ENCODE data around the gene CHP2.

The CHP2 gene

DNA sequence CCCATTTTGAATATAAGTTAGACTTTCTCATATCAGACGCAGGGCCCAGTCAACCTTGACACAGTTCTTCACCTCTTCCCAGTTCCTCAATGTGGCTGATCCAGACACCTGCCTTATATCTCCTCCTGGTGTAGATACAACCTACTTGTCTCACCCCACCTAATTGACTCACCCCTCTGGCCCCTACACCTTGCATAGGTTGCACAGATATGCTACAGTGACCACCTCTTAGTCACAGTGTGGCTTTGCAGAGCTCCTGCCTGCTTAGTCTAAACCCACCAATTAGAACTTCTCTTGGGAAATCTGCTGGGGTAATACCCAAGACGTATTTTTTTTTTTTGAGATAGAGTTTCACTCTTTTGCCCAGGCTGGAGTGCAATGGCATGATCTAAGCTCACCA, 16.8 kb downstream of the CHP2 start:
- H3K4me3 Mint-ChIP-seq, result no peak overlapping the region
- H3K27me3 Mint-ChIP-seq (ENCODE audit: low read depth, poor library complexity), result peaks cover 14% of the 10 kb centered on the region
- DNase-seq, result no peak
- H3K36me3 Mint-ChIP-seq (ENCODE audit: low read depth), result no peaks in the 10 kb centered on the region
- no peak overlapping the region for H3K27ac Mint-ChIP-seq
- H3K9me3 Mint-ChIP-seq, result no peaks in the 10 kb centered on the region
- TF ChIP-seq, protein P1, sequence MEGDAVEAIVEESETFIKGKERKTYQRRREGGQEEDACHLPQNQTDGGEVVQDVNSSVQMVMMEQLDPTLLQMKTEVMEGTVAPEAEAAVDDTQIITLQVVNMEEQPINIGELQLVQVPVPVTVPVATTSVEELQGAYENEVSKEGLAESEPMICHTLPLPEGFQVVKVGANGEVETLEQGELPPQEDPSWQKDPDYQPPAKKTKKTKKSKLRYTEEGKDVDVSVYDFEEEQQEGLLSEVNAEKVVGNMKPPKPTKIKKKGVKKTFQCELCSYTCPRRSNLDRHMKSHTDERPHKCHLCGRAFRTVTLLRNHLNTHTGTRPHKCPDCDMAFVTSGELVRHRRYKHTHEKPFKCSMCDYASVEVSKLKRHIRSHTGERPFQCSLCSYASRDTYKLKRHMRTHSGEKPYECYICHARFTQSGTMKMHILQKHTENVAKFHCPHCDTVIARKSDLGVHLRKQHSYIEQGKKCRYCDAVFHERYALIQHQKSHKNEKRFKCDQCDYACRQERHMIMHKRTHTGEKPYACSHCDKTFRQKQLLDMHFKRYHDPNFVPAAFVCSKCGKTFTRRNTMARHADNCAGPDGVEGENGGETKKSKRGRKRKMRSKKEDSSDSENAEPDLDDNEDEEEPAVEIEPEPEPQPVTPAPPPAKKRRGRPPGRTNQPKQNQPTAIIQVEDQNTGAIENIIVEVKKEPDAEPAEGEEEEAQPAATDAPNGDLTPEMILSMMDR (IDR thresholded peaks at IDR 0.05), result no peak
- H3K4me1 Mint-ChIP-seq, result no peaks in the 10 kb centered on the region

DNA sequence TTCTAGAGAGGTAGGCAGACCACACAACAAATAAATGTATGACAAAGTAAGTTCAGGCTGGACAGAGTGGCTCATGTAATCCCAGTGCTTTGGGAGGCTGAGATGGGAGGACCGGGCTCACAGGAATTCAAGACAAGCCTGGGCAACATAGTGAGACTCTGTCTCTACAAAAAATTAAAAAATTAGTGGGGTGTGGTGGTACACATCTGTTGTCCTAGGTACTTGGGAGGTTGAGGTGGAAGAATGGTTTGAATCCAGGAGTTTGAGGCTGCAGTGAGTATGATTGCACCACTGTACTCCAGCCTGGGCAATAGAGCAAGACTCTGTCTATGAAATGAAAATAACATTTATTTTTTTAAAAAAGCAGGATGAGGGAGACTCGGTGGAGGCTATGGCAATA, 18.5 kb downstream of the CHP2 start:
- Mint-ChIP-seq H3K4me1 (no peaks in the 10 kb centered on the region), H3K4me3 (no peak overlapping the region), H3K9me3 (peaks cover 4% of the 10 kb centered on the region), H3K27me3 (ENCODE audit: low read depth, poor library complexity) (peaks cover 11% of the 10 kb centered on the region), H3K27ac (no peak overlapping the region), H3K36me3 (ENCODE audit: low read depth) (no peaks in the 10 kb centered on the region)
- TF ChIP-seq, protein P1 (IDR thresholded peaks at IDR 0.05), result no peak
- DNase-seq, result no peak

DNA sequence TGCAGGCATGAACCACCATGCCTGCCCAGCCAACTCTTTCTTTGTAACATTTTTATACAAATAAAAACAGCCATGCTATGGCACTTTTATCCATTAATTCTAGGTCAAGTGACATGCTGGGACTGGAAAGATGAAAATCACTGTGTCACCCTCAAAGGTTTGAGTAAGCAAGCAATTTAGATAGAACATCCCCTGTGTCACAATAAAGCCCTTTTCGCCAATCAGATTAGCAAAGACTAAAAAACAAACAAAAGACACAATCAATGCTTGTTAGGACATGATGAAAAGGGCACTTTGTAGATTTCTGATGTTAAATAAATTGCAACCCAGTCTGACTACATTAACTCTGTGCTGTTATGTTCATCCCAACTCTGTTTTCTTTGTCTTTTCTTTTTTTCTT, 26.4 kb downstream of the CHP2 start:
- TF ChIP-seq, protein P1 (IDR thresholded peaks at IDR 0.05), result no peak
- DNase-seq, result no peak
- peaks cover 15% of the 10 kb centered on the region for H3K4me1 Mint-ChIP-seq
- H3K27me3 Mint-ChIP-seq (ENCODE audit: low read depth, poor library complexity), result peaks cover 24% of the 10 kb centered on the region
- H3K27ac Mint-ChIP-seq, result no peak overlapping the region
- no peaks in the 10 kb centered on the region for H3K36me3 Mint-ChIP-seq (ENCODE audit: low read depth)
- H3K9me3 Mint-ChIP-seq, result peaks cover 4% of the 10 kb centered on the region
- no peak overlapping the region for H3K4me3 Mint-ChIP-seq

DNA sequence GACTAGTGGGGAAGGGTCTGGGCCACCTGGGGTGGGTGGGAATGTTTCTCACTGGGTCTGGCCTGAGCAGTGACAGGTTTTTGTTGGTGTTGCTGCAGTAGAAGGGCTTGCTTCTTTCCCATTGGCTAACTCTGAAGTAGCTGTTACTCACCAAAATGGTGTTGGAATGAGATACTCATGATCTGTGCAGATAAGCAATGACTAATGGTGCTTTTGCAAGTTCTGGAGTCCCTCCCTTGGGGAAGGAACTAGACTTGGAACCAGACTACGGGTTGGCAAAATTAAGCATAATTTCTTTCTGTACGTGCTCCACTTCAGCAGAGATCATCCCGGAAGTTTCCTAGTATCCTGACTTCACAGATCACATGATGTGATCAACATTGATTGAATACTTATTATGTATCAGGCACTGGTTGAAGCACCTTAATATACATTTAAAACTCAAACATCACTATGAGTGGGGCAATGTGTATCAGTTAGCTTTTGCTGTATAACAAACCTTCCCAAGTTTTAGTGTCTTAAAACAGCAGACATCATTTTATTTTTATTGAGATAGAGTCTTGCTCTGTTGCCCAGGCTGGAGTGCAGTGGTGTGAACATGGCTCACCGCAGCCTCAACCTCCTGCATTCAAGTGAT, 30.1 kb downstream of the CHP2 start:
- no peak for DNase-seq
- TF ChIP-seq, protein P1 (IDR thresholded peaks at IDR 0.05), result no peak
- Mint-ChIP-seq H3K4me1 (peaks cover 15% of the 10 kb centered on the region), H3K4me3 (no peak overlapping the region), H3K36me3 (ENCODE audit: low read depth) (no peaks in the 10 kb centered on the region), H3K27me3 (ENCODE audit: low read depth, poor library complexity) (peaks cover 54% of the 10 kb centered on the region), H3K9me3 (no peaks in the 10 kb centered on the region), H3K27ac (no peak overlapping the region)

DNA sequence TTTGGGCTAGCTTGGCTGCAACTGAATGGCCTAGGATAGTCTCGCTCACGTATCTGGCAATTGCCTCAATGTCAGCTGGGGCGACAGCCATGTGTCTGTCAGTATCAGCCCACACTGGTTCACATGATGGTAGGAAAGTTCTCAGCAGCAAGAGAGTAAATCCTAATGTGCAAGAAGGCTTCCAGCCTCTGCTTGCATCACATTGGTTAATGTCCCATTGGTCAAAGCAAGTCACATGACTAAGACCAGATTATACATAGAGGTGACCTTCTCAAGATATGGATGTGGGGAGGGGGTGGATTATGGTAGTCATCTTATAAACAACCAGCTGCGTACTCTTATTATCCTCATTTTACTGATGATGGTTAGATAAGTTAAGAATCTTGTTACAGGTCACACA, 31.0 kb downstream of the CHP2 start:
- Mint-ChIP-seq H3K27ac (no peak overlapping the region), H3K9me3 (no peaks in the 10 kb centered on the region), H3K36me3 (ENCODE audit: low read depth) (no peaks in the 10 kb centered on the region), H3K4me3 (no peak overlapping the region), H3K4me1 (peaks cover 10% of the 10 kb centered on the region), H3K27me3 (ENCODE audit: low read depth, poor library complexity) (peaks cover 59% of the 10 kb centered on the region)
- no peak for DNase-seq
- TF ChIP-seq, protein P1 (IDR thresholded peaks at IDR 0.05), result no peak

DNA sequence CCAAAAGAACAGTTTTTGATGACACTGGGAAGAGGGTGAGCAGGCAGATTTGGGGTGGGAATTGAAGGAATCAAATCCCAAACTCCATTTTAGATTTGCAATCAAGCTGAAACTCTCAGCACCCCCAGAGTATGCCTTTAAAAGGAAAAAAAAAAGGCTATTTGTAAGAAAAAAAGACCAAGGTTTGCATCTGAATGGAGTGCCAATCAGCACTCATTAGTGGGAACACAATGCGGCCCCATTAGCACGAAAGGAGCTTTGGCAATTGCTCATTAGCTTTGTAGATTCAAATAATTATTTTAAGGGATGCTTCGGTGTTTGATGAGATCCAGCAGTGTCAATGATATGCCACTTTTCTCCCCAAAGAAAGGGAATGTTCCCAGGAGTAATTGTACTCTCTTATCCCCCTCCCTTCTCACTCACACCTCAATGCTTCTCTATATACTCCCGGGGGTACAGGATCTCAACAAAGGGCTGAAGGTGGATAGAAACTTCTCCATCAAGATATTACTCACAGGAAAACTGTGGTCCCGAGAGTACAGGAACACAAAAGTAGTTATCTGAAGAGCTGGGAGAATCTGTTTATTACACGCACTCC, 32.2 kb downstream of the CHP2 start:
- Mint-ChIP-seq H3K4me1 (peaks cover 5% of the 10 kb centered on the region), H3K4me3 (no peak overlapping the region), H3K27me3 (ENCODE audit: low read depth, poor library complexity) (peaks cover 64% of the 10 kb centered on the region), H3K27ac (no peak overlapping the region), H3K9me3 (no peaks in the 10 kb centered on the region), H3K36me3 (ENCODE audit: low read depth) (no peaks in the 10 kb centered on the region)
- TF ChIP-seq, protein P1 (IDR thresholded peaks at IDR 0.05), result no peak
- DNase-seq, result no peak
